SK-N-SH (cell line): Measurements from ENCODE around the gene CACNA1H. TPM values are rescaled to one million over a fixed set of nuclear protein-coding genes. Genes with fewer than 3 reads are reported as not detected.

ENCODE experiments used
- CTCF ChIA-PET: fragments of 300-600, 350-600 bp; formaldehyde crosslinking; extraction: SDS; loops from one replicate; lab custom pipeline; 2021; lab: Yijun Ruan, JAX
- POLR2A ChIA-PET: fragments of 350-600 bp; sonication (Branson Sonifier 250); formaldehyde crosslinking; extraction: SDS; loops from one replicate; lab custom pipeline; 2020; ENCODE audit warnings: antibody characterized with exemption, inconsistent platforms; lab: Yijun Ruan, JAX
- DNase-seq: peaks from one replicate; pipeline ENCODE4 v3.0.0; 2012
- H2AFZ ChIP-seq: fragments of 200-600 bp; sonication (generic); 2 replicates; pipeline ENCODE4 v1.8.1; 2016; ENCODE audit warnings: antibody characterized with exemption, mild to moderate bottlenecking, low read depth
- H3F3A ChIP-seq: fragments of 200-600 bp; sonication (generic); replicated peaks from 2 replicates; pipeline ENCODE3; 2016; ENCODE audit warnings: antibody characterized with exemption, mild to moderate bottlenecking; ENCODE audit not compliant: insufficient read depth
- H3K27ac ChIP-seq, 2 experiments: fragments of 200-500 bp in 1 of 2; fragments of 200-600 bp in 1 of 2; sonication (Bioruptor generic) in 1 of 2; sonication (generic), shearing (Covaris generic) in 1 of 2; 2 replicates each; pipeline versions ENCODE4 v1.5.1 to v1.6.1; 2014 to 2016; ENCODE audit warnings: low read depth in 2 of 2, inconsistent platforms in 1 of 2, low read length in 1 of 2, mild to moderate bottlenecking in 1 of 2, mixed read lengths in 1 of 2
- H3K27me3 ChIP-seq: fragments of 200-600 bp; sonication (generic), shearing (Covaris generic); 2 replicates; pipeline ENCODE4 v1.6.1; 2016; ENCODE audit warnings: mixed run types; ENCODE audit not compliant: insufficient read depth
- H3K36me3 ChIP-seq, 2 experiments: fragments of 200-500 bp in 1 of 2; fragments of 200-600 bp in 1 of 2; sonication (Bioruptor generic) in 1 of 2; sonication (generic) in 1 of 2; replicated peaks in 1 of 2; 2 replicates each; pipeline versions ENCODE3 to v1.5.1; 2014 to 2016; ENCODE audit warnings: low read length in 1 of 2, mild to moderate bottlenecking in 1 of 2; ENCODE audit not compliant: insufficient read depth in 2 of 2, control insufficient read depth in 1 of 2
- H3K4me1 ChIP-seq, 2 experiments: fragments of 200-500 bp in 1 of 2; fragments of 200-600 bp in 1 of 2; sonication (Bioruptor generic) in 1 of 2; sonication (generic), shearing (Covaris generic) in 1 of 2; 2 replicates each; pipeline versions ENCODE4 v1.5.1 to v1.6.1; 2014 to 2016; ENCODE audit warnings: low read depth in 1 of 2, low read length in 1 of 2, mixed run types in 1 of 2; ENCODE audit not compliant: insufficient read depth in 2 of 2, control insufficient read depth in 1 of 2
- H3K4me2 ChIP-seq: fragments of 200-600 bp; sonication (generic), shearing (Covaris generic); 2 replicates; pipeline ENCODE4 v1.6.1; 2017; ENCODE audit warnings: mixed run types
- H3K4me3 ChIP-seq, 2 experiments: fragments of 200-500 bp in 1 of 2; fragments of 200-600 bp in 1 of 2; sonication (Bioruptor generic) in 1 of 2; sonication (generic), shearing (Covaris generic) in 1 of 2; 2 replicates each; pipeline versions ENCODE4 v1.5.1 to v1.8.1; 2014 to 2016; ENCODE audit warnings: low read depth in 2 of 2, inconsistent platforms in 1 of 2, low read length in 1 of 2, mild to moderate bottlenecking in 1 of 2, mixed read lengths in 1 of 2, moderate library complexity in 1 of 2
- H3K79me2 ChIP-seq: fragments of 200-600 bp; sonication (generic); 2 replicates; pipeline ENCODE4 v1.8.1; 2017; ENCODE audit warnings: mild to moderate bottlenecking; ENCODE audit not compliant: insufficient read depth
- H3K9ac ChIP-seq: fragments of 200-600 bp; sonication (generic); 2 replicates; pipeline ENCODE4 v1.6.1; 2017; ENCODE audit warnings: mixed run types
- H3K9me2 ChIP-seq: fragments of 200-600 bp; sonication (generic); 2 replicates; pipeline ENCODE4 v1.6.1; 2017; ENCODE audit warnings: mixed run types
- H3K9me3 ChIP-seq: fragments of 200-600 bp; sonication (generic); 2 replicates; pipeline ENCODE4 v1.6.1; 2017; ENCODE audit warnings: mixed run types, mild to moderate bottlenecking, moderate library complexity
- H4K20me1 ChIP-seq: fragments of 200-600 bp; sonication (generic); 2 replicates; pipeline ENCODE4 v1.6.1; 2017; ENCODE audit warnings: mild to moderate bottlenecking, mixed run types; ENCODE audit not compliant: insufficient read depth
- ELF1 ChIP-seq: IDR thresholded peaks from 2 replicates; pipeline ENCODE4 v1.4.0; 2012
- EP300 ChIP-seq, 2 experiments: IDR thresholded peaks; 2 replicates each; pipeline versions ENCODE4 v1.4.0 to v1.6.1; 2012; ENCODE audit warnings: borderline replicate concordance in 1 of 2, low read depth in 1 of 2, low read length in 1 of 2
- FOXJ3 ChIP-seq: sonication (generic); formaldehyde crosslinking; IDR thresholded peaks from 2 replicates; pipeline ENCODE4 v1.5.1; 2020; ENCODE audit warnings: mild to moderate bottlenecking, missing genetic modification reagents
- FOXM1 ChIP-seq: IDR thresholded peaks from 2 replicates; pipeline ENCODE4 v1.4.0; 2012; ENCODE audit warnings: low read depth, mild to moderate bottlenecking
- GATA2 ChIP-seq: sonication (generic); formaldehyde crosslinking; IDR thresholded peaks from 2 replicates; pipeline ENCODE4 v1.5.0; 2020; ENCODE audit warnings: mild to moderate bottlenecking, missing genetic modification reagents
- JUND ChIP-seq: IDR thresholded peaks from 2 replicates; pipeline ENCODE4 v1.4.0; 2012
- MEF2A ChIP-seq: IDR thresholded peaks from 2 replicates; pipeline ENCODE4 v1.4.0; 2012; ENCODE audit warnings: low read depth, borderline replicate concordance
- MXI1 ChIP-seq: IDR thresholded peaks from 2 replicates; pipeline ENCODE4 v1.6.1; 2012; ENCODE audit warnings: mild to moderate bottlenecking, low read depth, low read length, improper control_type of control experiment
- NFIC ChIP-seq: IDR thresholded peaks from 2 replicates; pipeline ENCODE4 v1.4.0; 2012; ENCODE audit warnings: borderline replicate concordance
- POLR2AphosphoS5 ChIP-seq: IDR thresholded peaks from 2 replicates; pipeline ENCODE4 v1.6.1; 2012; ENCODE audit warnings: low read depth, low read length
- RXRA ChIP-seq: IDR thresholded peaks from 2 replicates; pipeline ENCODE4 v1.4.0; 2012; ENCODE audit warnings: low read depth, mild to moderate bottlenecking, borderline replicate concordance
- SIN3A ChIP-seq: IDR thresholded peaks from 2 replicates; pipeline ENCODE4 v1.6.1; 2012; ENCODE audit warnings: low read depth, mild to moderate bottlenecking, low read length, moderate library complexity, borderline replicate concordance
- YY1 ChIP-seq: IDR thresholded peaks from 2 replicates; pipeline ENCODE4 v1.4.0; 2012; ENCODE audit warnings: low read depth, mild to moderate bottlenecking
- WGBS: methylation state at CpG from one replicate; pipeline ENCODE4 v1.1.6; 2017; ENCODE audit warnings: low lambda C conversion rate; 5-methylcytosine and 5-hydroxymethylcytosine counted together
- polyA plus RNA-seq, 3 experiments: library from polyadenylated mRNA; depleted of rRNA; stranded (reverse); fragments of >200 nt; gene quantifications; 2 replicates each; pipeline ENCODE4 v1.2.3, GENCODE V29; 2012
- TF ChIP-seq, protein P1 (sequence below): fragments of 150-350 bp; IDR thresholded peaks from 2 replicates; pipeline ENCODE4 v1.6.1; 2017; ENCODE audit warnings: antibody characterized with exemption, low read length, low read depth, borderline replicate concordance

Gene CACNA1H
- polyA plus RNA-seq, 1 of the 3 experiments (the other 2 are of a cell fraction): not detected

GRCh38 chr16:1220098-1220728 is 67.3 kb downstream of the CACNA1H start:
- POLR2A ChIA-PET: no interaction called here
- WGBS: 48% methylated on average over 8 of the region's 55 CpGs
- Histone ChIP-seq H3K36me3 (no peaks in the 10 kb centered on the region), H4K20me1 (0 out of 2 replicates have a peak, but pooled peaks cover 8% of the 10 kb centered on the region), H3K9ac (no peak overlapping the region), H3K9me3 (no peaks in the 10 kb centered on the region), H3K27me3 (peaks cover 92% of the 10 kb centered on the region), H3K79me2 (no peaks in the 10 kb centered on the region), H3F3A (no peaks in the 10 kb centered on the region), H3K9me2 (no peaks in the 10 kb centered on the region), H3K4me3 (no peak overlapping the region), H3K4me1 (no peaks in the 10 kb centered on the region), H2AFZ (no peak overlapping the region), H3K27ac (no peak overlapping the region), H3K4me2 (no peak overlapping the region)
- CTCF ChIA-PET: no interaction called here
- TF ChIP-seq EP300 (IDR thresholded peaks at IDR 0.05; ENCODE audit: borderline replicate concordance in 1 of 2, low read depth in 1 of 2, low read length in 1 of 2): no peak
- DNase-seq: no peak

- H3K27me3 ChIP-seq: peaks cover 83% of the 10 kb centered on the region
- H3F3A ChIP-seq: no peaks in the 10 kb centered on the region
- no peak overlapping the region for H3K27ac ChIP-seq
- no peaks in the 10 kb centered on the region for H3K9me2 ChIP-seq
- ChIA-PET CTCF (interaction anchor here (0.6 kb wide), 1 partner anchor 58 kb away, joined by 3 read pairs; no protein-coding TSS in a partner anchor), POLR2A (no interaction called here)
- no peak overlapping the region for H3K9ac ChIP-seq
- no peak for TF ChIP-seq ELF1
- TF ChIP-seq SIN3A: no peak
- no peak for TF ChIP-seq POLR2AphosphoS5
- no peak for TF ChIP-seq RXRA
- no peaks in the 10 kb centered on the region for H3K9me3 ChIP-seq
- no peak for DNase-seq
- no peak overlapping the region for H2AFZ ChIP-seq
- H4K20me1 ChIP-seq: 0 out of 2 replicates have a peak, but pooled peaks cover 8% of the 10 kb centered on the region
- no peaks in the 10 kb centered on the region for H3K4me1 ChIP-seq
- H3K79me2 ChIP-seq: no peaks in the 10 kb centered on the region
- no peaks in the 10 kb centered on the region for H3K36me3 ChIP-seq
- H3K4me2 ChIP-seq: no peak overlapping the region
- 45% methylated on average over 35 of the region's 48 CpGs for WGBS
- no peak overlapping the region for H3K4me3 ChIP-seq
Measured at GRCh38 chr16:1220841-1221627, 68.1 kb downstream of the CACNA1H start.

GRCh38 chr16:1221628-1222552 is 69.0 kb downstream of the CACNA1H start:
- Histone ChIP-seq H3K4me1 (no peaks in the 10 kb centered on the region), H3K27me3 (peaks cover 75% of the 10 kb centered on the region), H3F3A (no peaks in the 10 kb centered on the region), H3K4me2 (no peak overlapping the region), H3K9ac (no peak overlapping the region), H3K9me2 (no peaks in the 10 kb centered on the region), H3K79me2 (no peaks in the 10 kb centered on the region), H3K9me3 (no peaks in the 10 kb centered on the region), H3K27ac (no peak overlapping the region), H4K20me1 (0 out of 2 replicates have a peak, but pooled peaks cover 8% of the 10 kb centered on the region), H3K36me3 (no peaks in the 10 kb centered on the region), H2AFZ (no peak overlapping the region), H3K4me3 (no peak overlapping the region)
- WGBS: 24% methylated on average over 23 of the region's 40 CpGs
- CTCF ChIA-PET: interaction anchor here (0.6 kb wide), 1 partner anchor 59 kb away, joined by 3 read pairs; no protein-coding TSS in a partner anchor
- POLR2A ChIA-PET: no interaction called here
- no peak for DNase-seq
- TF ChIP-seq YY1: no peak
- TF ChIP-seq FOXJ3: no peak
- TF ChIP-seq, protein P1, sequence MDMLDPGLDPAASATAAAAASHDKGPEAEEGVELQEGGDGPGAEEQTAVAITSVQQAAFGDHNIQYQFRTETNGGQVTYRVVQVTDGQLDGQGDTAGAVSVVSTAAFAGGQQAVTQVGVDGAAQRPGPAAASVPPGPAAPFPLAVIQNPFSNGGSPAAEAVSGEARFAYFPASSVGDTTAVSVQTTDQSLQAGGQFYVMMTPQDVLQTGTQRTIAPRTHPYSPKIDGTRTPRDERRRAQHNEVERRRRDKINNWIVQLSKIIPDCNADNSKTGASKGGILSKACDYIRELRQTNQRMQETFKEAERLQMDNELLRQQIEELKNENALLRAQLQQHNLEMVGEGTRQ: no peak
- no peak for TF ChIP-seq MXI1
- no peak for TF ChIP-seq FOXM1
- TF ChIP-seq SIN3A: no peak
- no peak for TF ChIP-seq MEF2A
- TF ChIP-seq NFIC: no peak
- TF ChIP-seq JUND: no peak
- TF ChIP-seq GATA2 (CRISPR knock-in tag): no peak
